ENCODE data around the gene FUT3. TPM values are rescaled to one million over a fixed set of nuclear protein-coding genes. Genes with fewer than 3 reads are reported as not detected.

FUT3 gene
- total RNA-seq, 1 experiment from 2014 or later: 0.34 TPM

- ChIA-PET POLR2A (no interaction called here), CTCF (interaction anchor here (0.6 to 0.7 kb wide), 2 partner anchors 178 to 179 kb away, joined by 3 to 5 read pairs; no protein-coding TSS in a partner anchor)
- H3K27me3 ChIP-seq (replicated peaks; ENCODE audit: control insufficient read depth, insufficient read depth, low read length): no peaks in the 10 kb centered on the region
- no peak overlapping the region for H3K4me3 ChIP-seq (ENCODE audit: low read depth, low read length)
- BruUV-seq (replicated peaks): no TSS peak
- Mint-ChIP-seq H3K9me3 (ENCODE audit: unreplicated experiment) (no peaks in the 10 kb centered on the region), H3K27me3 (ENCODE audit: insufficient read depth, unreplicated experiment) (no peaks in the 10 kb centered on the region), H3K4me1 (ENCODE audit: low read depth, unreplicated experiment) (no peaks in the 10 kb centered on the region), H3K4me3 (ENCODE audit: unreplicated experiment) (no peak overlapping the region), H3K36me3 (ENCODE audit: insufficient read depth, unreplicated experiment) (no peaks in the 10 kb centered on the region), H3K27ac (ENCODE audit: unreplicated experiment) (no peak overlapping the region)
- no peaks in the 10 kb centered on the region for H3K36me3 ChIP-seq (ENCODE audit: control insufficient read depth, insufficient read depth, low read length)
- 0 out of 2 replicates have a peak, but pooled peaks cover 3% of the 10 kb centered on the region for H3K4me1 ChIP-seq
- H3K9me3 ChIP-seq: no peaks in the 10 kb centered on the region
- no peak for TF ChIP-seq CTCF (IDR thresholded peaks at IDR 0.05; ENCODE audit: insufficient read depth in 1 of 2, low read depth in 1 of 2, low read length in 1 of 2, severe bottlenecking in 1 of 2, unreplicated experiment in 1 of 2)
- no peak for DNase-seq
- intact Hi-C loops (cut with micrococcal nuclease; ENCODE audit: unreplicated experiment): no loop called here
Observed at GRCh38 chr19:5808120-5808816, 43.0 kb downstream of the FUT3 start.

- no peak for DNase-seq
- Histone ChIP-seq H3K9me3 (no peaks in the 10 kb centered on the region), H3K36me3 (ENCODE audit: control insufficient read depth, insufficient read depth, low read length) (no peaks in the 10 kb centered on the region), H3K4me3 (ENCODE audit: low read depth, low read length) (no peak overlapping the region), H3K4me1 (0 out of 2 replicates have a peak, but pooled peaks cover 3% of the 10 kb centered on the region), H3K27me3 (replicated peaks; ENCODE audit: control insufficient read depth, insufficient read depth, low read length) (no peaks in the 10 kb centered on the region)
- Mint-ChIP-seq H3K27me3 (ENCODE audit: insufficient read depth, unreplicated experiment) (no peaks in the 10 kb centered on the region), H3K4me3 (ENCODE audit: unreplicated experiment) (no peak overlapping the region), H3K36me3 (ENCODE audit: insufficient read depth, unreplicated experiment) (no peaks in the 10 kb centered on the region), H3K9me3 (ENCODE audit: unreplicated experiment) (no peaks in the 10 kb centered on the region), H3K27ac (ENCODE audit: unreplicated experiment) (no peak overlapping the region), H3K4me1 (ENCODE audit: low read depth, unreplicated experiment) (no peaks in the 10 kb centered on the region)
- CTCF ChIA-PET: interaction anchor here (0.7 kb wide), 1 partner anchor 35 kb away, joined by 6 read pairs; no protein-coding TSS in a partner anchor
- POLR2A ChIA-PET: no interaction called here
- intact Hi-C loops (cut with micrococcal nuclease; ENCODE audit: unreplicated experiment): no loop called here
- no TSS peak for BruUV-seq (replicated peaks)
- no peak for TF ChIP-seq CTCF (IDR thresholded peaks at IDR 0.05; ENCODE audit: insufficient read depth in 1 of 2, low read depth in 1 of 2, low read length in 1 of 2, severe bottlenecking in 1 of 2, unreplicated experiment in 1 of 2)
Observed at GRCh38 chr19:5806905-5807304, 44.3 kb downstream of the FUT3 start.

GRCh38 chr19:5806133-5806489 is 45.1 kb downstream of the FUT3 start:
- no TSS peak for BruUV-seq (replicated peaks)
- POLR2A ChIA-PET: no interaction called here
- intact Hi-C loops (cut with micrococcal nuclease; ENCODE audit: unreplicated experiment): no loop called here
- Histone ChIP-seq H3K27me3 (replicated peaks; ENCODE audit: control insufficient read depth, insufficient read depth, low read length) (no peaks in the 10 kb centered on the region), H3K9me3 (no peaks in the 10 kb centered on the region), H3K4me1 (0 out of 2 replicates have a peak, but pooled peaks cover 3% of the 10 kb centered on the region), H3K4me3 (ENCODE audit: low read depth, low read length) (no peak overlapping the region), H3K36me3 (ENCODE audit: control insufficient read depth, insufficient read depth, low read length) (no peaks in the 10 kb centered on the region)
- H3K27ac Mint-ChIP-seq (ENCODE audit: unreplicated experiment): no peak overlapping the region
- peak overlapping the region; percentile 73 for H3K4me3 Mint-ChIP-seq (ENCODE audit: unreplicated experiment)
- H3K36me3 Mint-ChIP-seq (ENCODE audit: insufficient read depth, unreplicated experiment): no peaks in the 10 kb centered on the region
- H3K27me3 Mint-ChIP-seq (ENCODE audit: insufficient read depth, unreplicated experiment): no peaks in the 10 kb centered on the region
- no peak for TF ChIP-seq CTCF (IDR thresholded peaks at IDR 0.05; ENCODE audit: insufficient read depth in 1 of 2, low read depth in 1 of 2, low read length in 1 of 2, severe bottlenecking in 1 of 2, unreplicated experiment in 1 of 2)
- no peak for DNase-seq
- CTCF ChIA-PET: no interaction called here
- no peaks in the 10 kb centered on the region for H3K9me3 Mint-ChIP-seq (ENCODE audit: unreplicated experiment)
- no peaks in the 10 kb centered on the region for H3K4me1 Mint-ChIP-seq (ENCODE audit: low read depth, unreplicated experiment)

All from Caco-2 (cell line).